Measurements from ENCODE around the gene RAP1GAP. TPM values are rescaled to one million over a fixed set of nuclear protein-coding genes. Genes with fewer than 3 reads are reported as not detected.
"Not testable (repeated sequence)": the region's sequence is repeated elsewhere in the genome, so short reads cannot be mapped to it uniquely, and the experiment has no call there.

Gene RAP1GAP
- total RNA-seq, 2 donors from 2014 or later: 8.0 to 8.2 TPM

- H3K27ac ChIP-seq (ENCODE audit: low read depth, low read length): no peak overlapping the region
- H3K36me3 Mint-ChIP-seq (ENCODE audit: low read depth): no peaks in the 10 kb centered on the region
- no peaks in the 10 kb centered on the region for H3K36me3 ChIP-seq (ENCODE audit: control insufficient read depth, insufficient read depth, low read length)
- DNase-seq: no peak
- no peak overlapping the region for H3K4me3 ChIP-seq (ENCODE audit: low read length)
- no peaks in the 10 kb centered on the region for H3K9me3 ChIP-seq (ENCODE audit: control insufficient read depth, low read length)
- no peaks in the 10 kb centered on the region for H3K27me3 Mint-ChIP-seq (ENCODE audit: insufficient read depth)
- H3K4me1 Mint-ChIP-seq: peaks cover 38% of the 10 kb centered on the region
- no peak overlapping the region for H3K9ac ChIP-seq (ENCODE audit: extremely low read depth, low read length, poor library complexity, severe bottlenecking)
- no peak overlapping the region for H3K4me3 Mint-ChIP-seq
- H3K27me3 ChIP-seq (ENCODE audit: control insufficient read depth, insufficient read depth, low read length, poor library complexity, severe bottlenecking): no peaks in the 10 kb centered on the region
- no peak for TF ChIP-seq CTCF (conservative IDR thresholded peaks at IDR 0.05)
- H3K9me3 Mint-ChIP-seq: no peaks in the 10 kb centered on the region
- 92 to 95% methylated on average over 7 to 18 of the region's 18 CpGs for WGBS, 2 experiments (ENCODE audit: insufficient coverage in 1 of 2, insufficient read length in 1 of 2)
- peaks cover 6% of the 10 kb centered on the region for H3K4me1 ChIP-seq (ENCODE audit: control insufficient read depth, insufficient read depth, low read length)
- H3K27ac Mint-ChIP-seq: no peak overlapping the region
These were observed 35.0 kb downstream of the RAP1GAP start for GRCh38 chr1:21633992-21634805.

GRCh38 chr1:21633141-21633755 is 35.9 kb downstream of the RAP1GAP start:
- Mint-ChIP-seq H3K9me3 (no peaks in the 10 kb centered on the region), H3K4me3 (no peak overlapping the region), H3K27me3 (ENCODE audit: insufficient read depth) (no peaks in the 10 kb centered on the region), H3K4me1 (peaks cover 34% of the 10 kb centered on the region), H3K36me3 (ENCODE audit: low read depth) (no peaks in the 10 kb centered on the region), H3K27ac (no peak overlapping the region)
- Histone ChIP-seq H3K4me1 (ENCODE audit: control insufficient read depth, insufficient read depth, low read length) (no peaks in the 10 kb centered on the region), H3K27me3 (ENCODE audit: control insufficient read depth, insufficient read depth, low read length, poor library complexity, severe bottlenecking) (no peaks in the 10 kb centered on the region), H3K27ac (ENCODE audit: low read depth, low read length) (no peak overlapping the region), H3K36me3 (ENCODE audit: control insufficient read depth, insufficient read depth, low read length) (no peaks in the 10 kb centered on the region), H3K9ac (ENCODE audit: extremely low read depth, low read length, poor library complexity, severe bottlenecking) (no peak overlapping the region), H3K4me3 (ENCODE audit: low read length) (no peak overlapping the region), H3K9me3 (ENCODE audit: control insufficient read depth, low read length) (no peaks in the 10 kb centered on the region)
- WGBS, 2 experiments (ENCODE audit: insufficient coverage in 1 of 2, insufficient read length in 1 of 2): 86 to 87% methylated on average over 4 to 7 of the region's 7 CpGs
- no peak for TF ChIP-seq CTCF (conservative IDR thresholded peaks at IDR 0.05)
- no peak for DNase-seq

GRCh38 chr1:21631944-21632887 is 36.9 kb downstream of the RAP1GAP start:
- Histone ChIP-seq H3K4me1 (ENCODE audit: control insufficient read depth, insufficient read depth, low read length) (no peaks in the 10 kb centered on the region), H3K9me3 (ENCODE audit: control insufficient read depth, low read length) (no peaks in the 10 kb centered on the region), H3K9ac (ENCODE audit: extremely low read depth, low read length, poor library complexity, severe bottlenecking) (no peak overlapping the region), H3K27me3 (ENCODE audit: control insufficient read depth, insufficient read depth, low read length, poor library complexity, severe bottlenecking) (no peaks in the 10 kb centered on the region), H3K36me3 (ENCODE audit: control insufficient read depth, insufficient read depth, low read length) (no peaks in the 10 kb centered on the region), H3K4me3 (ENCODE audit: low read length) (no peak overlapping the region), H3K27ac (ENCODE audit: low read depth, low read length) (no peak overlapping the region)
- no peak overlapping the region for H3K4me3 Mint-ChIP-seq
- peaks cover 34% of the 10 kb centered on the region for H3K4me1 Mint-ChIP-seq
- no peaks in the 10 kb centered on the region for H3K9me3 Mint-ChIP-seq
- no peaks in the 10 kb centered on the region for H3K27me3 Mint-ChIP-seq (ENCODE audit: insufficient read depth)
- no peak for DNase-seq
- no peak for TF ChIP-seq CTCF (conservative IDR thresholded peaks at IDR 0.05)
- 54 to 69% methylated on average over 8 to 19 of the region's 19 CpGs for WGBS, 2 experiments (ENCODE audit: insufficient coverage in 1 of 2, insufficient read length in 1 of 2)
- no peaks in the 10 kb centered on the region for H3K36me3 Mint-ChIP-seq (ENCODE audit: low read depth)
- H3K27ac Mint-ChIP-seq: no peak overlapping the region

- not testable (repeated sequence) for H3K4me3 Mint-ChIP-seq; H3K4me3 ChIP-seq (ENCODE audit: low read length); H3K36me3 Mint-ChIP-seq (ENCODE audit: low read depth); DNase-seq; H3K9me3 Mint-ChIP-seq; H3K9me3 ChIP-seq (ENCODE audit: control insufficient read depth, low read length); H3K4me1 ChIP-seq (ENCODE audit: control insufficient read depth, insufficient read depth, low read length); H3K27ac Mint-ChIP-seq; H3K9ac ChIP-seq (ENCODE audit: extremely low read depth, low read length, poor library complexity, severe bottlenecking); H3K27me3 Mint-ChIP-seq (ENCODE audit: insufficient read depth); H3K27me3 ChIP-seq (ENCODE audit: control insufficient read depth, insufficient read depth, low read length, poor library complexity, severe bottlenecking); H3K27ac ChIP-seq (ENCODE audit: low read depth, low read length); H3K36me3 ChIP-seq (ENCODE audit: control insufficient read depth, insufficient read depth, low read length)
- H3K4me1 Mint-ChIP-seq: peaks cover 34% of the 10 kb centered on the region
- 82 to 97% methylated on average over 3 to 8 of the region's 8 CpGs for WGBS, 2 experiments (ENCODE audit: insufficient coverage in 1 of 2, insufficient read length in 1 of 2)
These were observed 37.6 kb downstream of the RAP1GAP start for GRCh38 chr1:21631590-21631943.
